ENCODE results near the gene IPO9.

Gene IPO9

DNA sequence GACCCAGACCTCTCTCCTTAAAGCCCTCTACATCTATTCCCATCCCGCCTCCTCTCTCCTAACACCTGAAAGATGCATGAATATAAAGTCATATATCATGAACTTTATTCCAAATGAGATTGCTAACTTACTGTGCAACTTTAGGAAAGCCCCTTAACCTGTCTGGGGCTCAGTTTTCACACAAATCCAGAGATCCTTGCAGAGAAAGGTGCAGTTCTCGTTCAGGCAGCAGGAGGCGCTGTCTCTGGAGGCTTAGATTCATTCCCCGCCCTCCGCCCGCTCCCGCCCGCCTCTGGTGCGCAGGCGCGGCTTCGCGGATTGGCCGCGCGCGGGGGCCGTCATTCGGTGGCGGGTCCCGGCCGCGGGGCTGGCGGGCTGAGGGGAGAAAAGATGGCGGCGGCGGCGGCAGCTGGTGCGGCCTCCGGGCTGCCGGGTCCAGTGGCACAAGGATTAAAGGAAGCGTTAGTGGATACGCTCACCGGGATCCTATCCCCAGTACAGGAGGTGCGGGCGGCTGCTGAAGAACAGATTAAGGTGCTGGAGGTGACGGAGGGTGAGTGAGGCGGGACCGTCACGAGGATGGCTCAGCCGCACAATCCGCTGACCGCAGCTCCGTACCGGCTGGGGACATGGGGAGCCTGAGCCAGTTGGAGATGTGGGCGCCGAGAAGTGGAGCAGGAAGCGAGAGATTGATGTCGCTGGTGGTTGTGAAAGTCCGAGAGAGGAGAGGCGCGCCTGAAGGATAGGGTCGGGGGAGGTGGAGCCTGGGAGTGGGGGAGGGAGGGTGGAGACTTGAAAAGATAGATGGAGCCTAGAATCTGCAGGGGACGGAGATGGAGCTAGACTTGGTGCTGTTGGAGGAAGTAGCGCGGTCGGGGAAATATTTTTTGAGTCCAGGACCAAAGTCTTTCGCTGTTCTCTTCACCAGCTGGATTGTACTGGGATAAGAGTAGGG, at the start of gene IPO9:
IPO9 (plus strand) TSS at position 338 of the 955 bp plus-strand sequence; CDS start at position 391, 53 bp downstream.
- in situ Hi-C loops (cut with MboI; ENCODE audit: low sequenced_read_pairs), result no loop called here

DNA sequence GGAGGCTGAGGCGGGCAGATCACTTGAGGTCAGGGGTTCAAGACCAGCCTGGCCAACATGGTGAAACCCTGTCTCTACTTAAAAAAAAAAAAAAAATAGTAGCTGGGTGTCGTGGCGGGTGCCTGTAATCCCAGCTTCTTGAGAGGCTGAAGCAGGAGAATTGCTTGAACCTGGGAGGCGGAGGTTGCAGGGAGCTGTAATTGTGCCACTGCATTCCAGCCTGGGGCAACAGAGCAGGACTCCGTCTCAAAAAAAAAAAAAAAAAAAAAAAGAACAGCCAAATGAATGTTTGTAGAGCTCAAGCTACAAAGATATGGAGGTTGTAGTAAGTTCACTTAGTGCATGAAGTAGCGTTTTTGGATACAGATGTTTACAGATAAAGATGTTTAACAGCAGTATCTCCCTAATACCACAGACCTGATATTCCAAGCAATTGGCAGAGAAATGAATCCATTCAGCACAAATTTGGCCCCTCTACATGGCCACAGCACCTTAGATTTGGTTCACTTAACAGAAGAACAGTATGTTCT, 49.5 kb upstream of the IPO9 start:
- in situ Hi-C loops (cut with MboI; ENCODE audit: low sequenced_read_pairs), result no loop called here

DNA sequence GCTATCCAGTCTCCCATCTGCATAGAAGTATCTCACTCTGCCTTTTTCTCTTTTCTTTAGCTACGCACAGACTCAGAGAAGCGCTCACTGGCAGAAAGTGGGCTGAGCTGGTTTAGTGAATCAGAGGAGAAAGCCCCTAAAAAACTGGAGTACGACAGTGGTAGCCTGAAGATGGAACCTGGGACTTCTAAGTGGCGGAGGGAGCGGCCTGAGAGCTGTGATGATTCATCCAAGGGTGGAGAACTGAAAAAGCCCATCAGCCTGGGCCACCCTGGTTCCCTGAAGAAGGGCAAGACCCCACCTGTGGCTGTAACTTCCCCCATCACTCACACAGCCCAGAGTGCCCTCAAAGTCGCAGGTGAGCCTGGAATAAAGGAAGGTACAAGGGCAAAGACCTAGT, 48.0 kb upstream of the IPO9 start:
- in situ Hi-C loops (cut with MboI; ENCODE audit: low sequenced_read_pairs), result no loop called here

DNA sequence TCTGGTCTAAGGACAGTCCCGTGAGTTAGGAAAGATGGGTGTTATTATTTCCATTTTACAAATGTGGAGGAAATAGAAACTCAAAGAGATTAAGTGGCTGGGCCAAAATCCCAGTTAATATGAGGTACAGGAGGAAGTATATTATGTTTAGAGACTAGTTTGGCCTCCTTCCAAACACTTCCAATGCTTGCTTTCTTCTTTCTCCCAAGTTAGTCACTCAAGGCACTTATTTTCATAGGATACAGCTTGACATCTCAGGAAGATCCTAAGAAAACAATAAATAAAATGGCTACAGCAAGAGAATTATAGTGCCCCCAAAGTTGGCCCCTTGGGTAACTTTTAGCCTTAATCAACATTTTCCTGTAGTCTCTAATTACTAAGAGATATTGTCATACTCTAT, 47.5 kb upstream of the IPO9 start:
- in situ Hi-C loops (cut with MboI; ENCODE audit: low sequenced_read_pairs), result no loop called here

DNA sequence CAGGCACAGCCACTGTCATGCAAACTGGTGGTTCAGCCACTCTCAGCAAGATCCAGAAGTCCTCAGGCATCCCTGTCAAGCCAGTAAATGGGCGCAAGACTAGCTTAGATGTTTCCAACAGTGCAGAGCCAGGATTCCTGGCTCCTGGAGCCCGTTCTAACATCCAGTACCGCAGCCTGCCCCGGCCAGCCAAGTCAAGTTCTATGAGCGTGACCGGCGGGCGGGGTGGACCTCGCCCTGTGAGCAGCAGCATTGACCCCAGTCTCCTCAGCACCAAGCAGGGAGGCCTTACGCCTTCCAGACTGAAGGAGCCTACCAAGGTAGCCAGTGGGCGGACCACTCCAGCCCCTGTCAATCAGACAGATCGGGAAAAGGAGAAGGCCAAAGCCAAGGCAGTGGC, 46.6 kb upstream of the IPO9 start:
- in situ Hi-C loops (cut with MboI; ENCODE audit: low sequenced_read_pairs), result no loop called here

DNA sequence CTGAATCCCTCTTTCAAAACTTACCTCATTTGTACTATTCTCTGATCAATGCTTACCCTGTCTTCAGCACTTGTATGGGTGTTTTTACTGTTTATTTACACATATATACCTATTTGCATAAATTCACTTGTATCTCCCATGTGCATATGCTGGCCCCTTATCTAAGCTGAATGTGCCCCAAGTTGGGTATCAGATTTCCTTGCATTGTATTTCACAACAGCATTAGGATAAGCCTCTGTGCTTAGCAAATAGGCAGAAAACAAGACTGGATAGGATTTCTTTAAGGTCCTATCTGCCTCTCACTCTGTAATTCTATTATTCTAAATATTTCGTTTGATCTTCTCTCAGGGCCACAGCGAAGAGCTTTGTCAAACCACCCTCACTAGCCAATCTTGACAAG, 45.9 kb upstream of the IPO9 start:
- in situ Hi-C loops (cut with MboI; ENCODE audit: low sequenced_read_pairs), result no loop called here

DNA sequence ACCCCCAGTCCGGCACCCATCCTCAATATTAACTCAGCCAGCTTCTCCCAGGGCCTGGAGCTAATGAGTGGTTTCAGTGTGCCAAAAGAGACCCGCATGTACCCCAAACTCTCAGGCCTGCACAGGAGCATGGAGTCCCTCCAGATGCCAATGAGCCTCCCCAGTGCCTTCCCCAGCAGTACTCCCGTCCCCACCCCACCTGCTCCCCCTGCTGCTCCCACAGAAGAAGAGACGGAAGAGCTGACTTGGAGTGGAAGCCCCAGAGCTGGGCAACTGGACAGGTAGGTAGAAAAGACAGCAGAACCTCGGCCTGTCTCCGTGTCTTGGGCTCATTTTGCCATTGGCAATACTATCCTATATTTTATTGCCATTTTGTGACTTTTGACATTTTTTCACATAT, 45.4 kb upstream of the IPO9 start:
- in situ Hi-C loops (cut with MboI; ENCODE audit: low sequenced_read_pairs), result no loop called here

DNA sequence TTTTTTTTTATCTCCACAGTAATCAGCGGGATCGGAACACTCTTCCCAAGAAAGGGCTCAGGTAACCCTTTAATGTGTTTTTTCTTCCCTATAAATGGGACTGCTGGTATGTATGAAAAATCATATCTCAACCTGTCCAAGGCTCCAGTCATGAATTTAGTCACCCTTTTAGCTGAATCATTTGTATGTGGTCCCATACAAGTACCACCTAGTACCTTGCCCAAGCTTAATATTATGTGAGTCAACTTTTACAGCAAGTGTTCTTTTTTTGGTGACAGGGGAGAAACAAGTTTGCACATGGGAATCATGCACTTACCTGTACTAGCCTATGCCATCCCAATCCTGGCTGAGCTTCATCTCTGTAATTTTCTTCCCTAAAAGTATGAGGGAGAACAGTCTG, 43.7 kb upstream of the IPO9 start:
- in situ Hi-C loops (cut with MboI; ENCODE audit: low sequenced_read_pairs), result no loop called here

DNA sequence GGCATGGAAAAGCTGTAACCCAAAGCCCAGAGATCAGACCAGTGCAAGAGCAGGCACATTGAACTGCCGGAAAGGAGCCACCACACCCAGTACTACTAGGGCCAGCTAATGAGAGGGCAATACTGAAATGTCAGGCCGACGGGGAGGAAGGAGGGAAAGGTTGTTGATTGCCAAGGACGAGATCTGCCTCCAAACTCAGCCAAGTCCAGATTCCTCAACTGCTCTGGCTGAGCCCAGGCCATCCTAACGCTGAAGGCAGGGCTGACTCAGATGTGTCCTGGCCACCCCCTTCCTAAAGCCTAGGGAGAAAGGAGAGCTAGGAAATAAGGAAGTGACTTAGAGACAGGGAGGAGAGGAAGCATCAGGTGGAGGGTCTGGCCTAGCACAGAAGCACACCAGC, 42.1 kb upstream of the IPO9 start:
- in situ Hi-C loops (cut with MboI; ENCODE audit: low sequenced_read_pairs), result no loop called here

DNA sequence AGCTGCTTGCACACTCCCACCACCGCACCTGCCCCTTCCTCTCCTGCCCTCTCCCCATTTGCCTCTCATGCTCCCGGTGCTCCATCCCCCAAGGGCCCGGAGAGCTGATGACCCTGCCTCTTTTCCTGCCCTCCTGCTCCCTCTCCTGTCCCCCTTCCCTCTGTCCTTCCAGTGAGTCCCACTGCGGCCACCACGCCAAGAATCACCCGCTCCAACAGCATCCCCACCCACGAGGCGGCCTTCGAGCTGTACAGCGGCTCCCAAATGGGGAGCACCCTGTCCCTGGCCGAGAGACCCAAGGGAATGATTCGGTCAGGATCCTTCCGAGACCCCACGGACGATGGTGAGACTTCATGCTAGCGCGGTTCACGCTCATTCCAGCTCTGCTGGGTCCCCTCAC, 40.7 kb upstream of the IPO9 start:
- in situ Hi-C loops (cut with MboI; ENCODE audit: low sequenced_read_pairs), result no loop called here

DNA sequence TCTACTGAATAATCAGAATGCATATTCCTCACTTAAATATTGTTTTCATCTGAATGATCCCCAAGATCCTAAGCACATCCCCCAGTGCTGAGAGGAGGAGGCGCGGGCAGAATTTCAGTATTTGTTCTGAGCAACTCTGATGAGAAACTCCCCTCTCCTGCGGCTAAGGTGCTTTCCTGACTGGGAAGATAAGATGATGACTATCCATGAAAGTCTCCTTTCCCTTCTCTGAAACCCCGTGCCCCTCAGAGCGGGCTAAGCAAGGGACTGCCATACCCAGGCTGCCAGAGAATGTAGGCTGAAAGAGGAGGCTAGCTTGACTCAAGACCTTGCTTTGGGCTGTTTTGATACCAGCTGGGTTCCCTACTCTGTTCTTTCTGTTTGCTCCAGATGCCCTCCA, 39.7 kb upstream of the IPO9 start:
- in situ Hi-C loops (cut with MboI; ENCODE audit: low sequenced_read_pairs), result no loop called here

DNA sequence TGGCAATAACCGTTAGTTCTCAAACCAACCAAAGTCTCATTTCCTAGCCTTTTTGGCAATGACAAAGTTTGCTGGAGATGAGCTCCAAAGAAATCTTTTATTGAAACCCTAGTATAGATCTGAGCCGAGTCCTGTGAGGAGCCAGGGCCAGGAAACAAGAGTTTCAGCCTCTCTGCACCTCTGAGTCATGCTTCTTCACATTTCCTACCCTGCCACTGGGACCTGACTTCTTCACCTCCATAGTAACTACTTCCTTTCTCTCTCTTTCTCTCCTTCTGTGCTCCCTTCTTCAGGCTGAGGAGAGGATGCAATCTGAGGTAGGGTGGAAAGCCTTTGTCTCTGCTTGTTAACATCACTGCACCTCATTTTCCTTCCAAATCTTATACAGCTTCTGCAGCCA, 38.7 kb upstream of the IPO9 start:
- in situ Hi-C loops (cut with MboI; ENCODE audit: low sequenced_read_pairs), result no loop called here

DNA sequence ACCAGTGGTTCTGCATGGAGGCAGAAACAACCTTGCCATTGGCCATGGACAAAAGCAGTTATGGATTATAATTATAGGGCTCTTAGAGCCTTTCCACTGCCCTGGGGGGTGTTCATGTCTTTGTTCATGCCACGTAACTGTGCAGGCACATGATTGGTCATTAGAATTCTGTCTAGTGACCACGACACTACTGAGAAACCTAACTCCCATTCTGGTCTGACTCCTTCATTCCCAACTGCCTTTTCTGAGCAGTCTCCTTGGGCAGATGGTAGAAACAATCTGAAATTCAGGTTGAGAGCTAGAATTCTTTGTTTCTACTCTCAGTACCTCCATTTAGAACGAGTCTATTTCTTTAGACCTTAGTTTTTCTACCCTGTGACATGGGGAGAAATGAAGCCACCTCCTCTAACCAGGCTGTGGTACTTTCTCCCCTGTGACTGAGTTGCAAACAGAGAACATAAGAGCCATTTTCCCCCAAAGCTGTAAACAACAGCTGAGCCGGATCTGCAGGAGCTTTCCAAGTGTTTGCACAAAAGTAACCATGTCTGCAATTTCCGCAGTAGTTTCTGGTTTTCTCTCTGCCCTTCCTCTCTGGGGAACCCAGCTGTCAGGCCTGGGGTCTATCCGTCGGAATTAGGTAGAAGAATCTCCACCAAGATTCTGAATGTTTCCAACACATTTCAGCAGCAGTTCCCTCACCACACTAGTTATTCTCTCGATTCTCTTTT, 37.7 kb upstream of the IPO9 start:
- in situ Hi-C loops (cut with MboI; ENCODE audit: low sequenced_read_pairs), result no loop called here

DNA sequence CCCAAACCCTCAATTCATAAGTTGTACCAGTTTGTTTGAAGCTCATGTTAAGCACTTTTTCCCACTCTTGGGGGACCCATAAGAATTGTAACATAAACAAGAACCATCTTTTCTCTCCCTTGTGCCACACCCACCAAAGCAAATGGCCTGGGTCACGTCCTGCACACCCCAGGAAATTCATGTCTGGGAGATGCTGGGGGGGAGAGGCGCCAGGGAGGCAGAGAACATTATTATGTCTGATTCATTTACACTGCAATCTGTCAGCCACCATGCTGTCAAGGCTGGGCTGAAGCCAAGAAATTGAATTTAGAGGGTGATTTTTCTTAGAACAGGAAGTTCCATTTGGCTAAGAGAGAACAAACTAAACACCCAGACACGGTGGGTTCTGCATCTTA, 37.2 kb upstream of the IPO9 start:
- in situ Hi-C loops (cut with MboI; ENCODE audit: low sequenced_read_pairs), result no loop called here

DNA sequence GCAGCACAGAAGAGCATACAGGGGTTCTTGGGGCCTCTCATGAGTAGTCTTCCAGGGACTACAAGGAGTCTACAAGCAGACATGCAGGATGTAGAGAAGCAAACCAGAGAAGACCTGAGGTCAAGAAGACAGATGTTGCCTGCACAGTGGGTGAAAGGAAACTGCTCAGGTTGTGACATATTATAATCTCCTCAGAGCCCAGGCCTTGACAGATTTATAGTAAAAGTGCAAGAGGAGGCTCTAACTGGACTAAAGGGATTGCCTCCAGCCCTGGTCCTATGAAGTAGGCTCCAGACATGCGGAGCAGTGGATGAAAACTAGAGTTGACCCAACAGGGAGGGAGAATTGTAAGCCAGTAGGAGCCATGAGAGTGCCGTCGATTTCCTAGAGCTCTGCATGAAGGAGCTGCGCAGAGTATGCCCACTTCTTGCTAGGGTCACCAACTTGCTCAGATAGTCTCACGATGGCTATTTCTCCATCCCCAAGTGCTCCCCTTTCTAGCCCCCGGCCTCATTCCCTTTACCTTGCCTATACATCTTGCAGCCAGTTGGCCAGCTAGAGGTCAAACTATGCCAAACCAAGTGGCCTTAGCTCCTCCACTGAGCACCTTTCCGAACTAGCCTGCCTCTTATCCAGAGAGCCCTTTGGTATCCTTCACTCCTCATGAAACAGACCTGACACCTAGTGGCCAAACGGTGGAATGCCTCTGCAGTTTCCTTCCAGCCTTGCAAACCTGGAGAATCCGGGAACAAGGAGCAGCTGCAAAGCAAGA, 36.2 kb upstream of the IPO9 start:
- in situ Hi-C loops (cut with MboI; ENCODE audit: low sequenced_read_pairs), result no loop called here

DNA sequence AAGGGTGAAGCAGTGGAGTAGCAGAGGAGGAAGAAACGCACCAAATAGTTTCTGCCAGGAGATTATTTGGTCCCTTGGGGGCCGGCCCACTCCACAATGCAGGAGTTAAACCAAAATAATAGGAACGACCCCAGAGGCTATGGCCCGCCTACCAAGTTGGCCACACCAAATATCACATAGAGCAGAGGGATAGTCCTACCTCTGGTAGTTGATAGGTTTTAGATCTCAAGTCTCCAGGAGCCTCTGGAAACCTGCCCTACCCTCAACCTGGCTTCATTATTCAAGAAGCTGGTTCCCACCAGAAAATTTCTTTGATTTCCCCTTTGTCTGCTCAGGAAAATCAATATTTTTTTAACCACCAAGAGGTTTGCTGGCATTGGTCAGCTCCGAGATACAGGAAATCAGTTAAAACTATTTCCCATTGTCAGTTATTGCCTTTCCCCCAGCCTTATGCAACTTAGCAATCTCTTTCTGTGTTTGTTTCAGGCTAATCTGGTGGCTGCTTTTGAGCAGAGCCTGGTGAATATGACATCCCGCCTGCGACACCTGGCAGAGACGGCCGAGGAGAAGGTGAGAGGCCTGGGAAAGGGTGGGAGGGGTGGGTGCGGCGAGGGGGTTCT, 35.5 kb upstream of the IPO9 start:
- in situ Hi-C loops (cut with MboI; ENCODE audit: low sequenced_read_pairs), result no loop called here

DNA sequence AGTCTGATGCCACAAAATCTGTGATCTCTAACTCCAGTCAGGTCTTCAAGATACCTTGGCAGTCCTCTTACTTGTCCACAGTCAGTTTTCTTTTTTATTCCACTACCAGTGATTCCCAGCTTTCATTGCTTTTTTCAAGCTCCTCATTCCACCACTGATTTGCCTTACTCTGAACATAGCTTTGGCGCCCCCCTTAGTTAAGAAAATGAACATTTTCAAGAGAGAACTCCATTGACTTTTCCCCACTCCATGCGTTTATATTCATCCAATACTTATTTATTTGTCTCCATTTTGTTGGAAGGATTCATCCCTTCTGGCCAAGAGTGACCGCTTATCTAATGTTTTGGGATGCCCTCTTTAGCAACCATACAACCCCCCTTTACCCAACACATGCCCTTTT, 33.9 kb upstream of the IPO9 start:
- in situ Hi-C loops (cut with MboI; ENCODE audit: low sequenced_read_pairs), result no loop called here

DNA sequence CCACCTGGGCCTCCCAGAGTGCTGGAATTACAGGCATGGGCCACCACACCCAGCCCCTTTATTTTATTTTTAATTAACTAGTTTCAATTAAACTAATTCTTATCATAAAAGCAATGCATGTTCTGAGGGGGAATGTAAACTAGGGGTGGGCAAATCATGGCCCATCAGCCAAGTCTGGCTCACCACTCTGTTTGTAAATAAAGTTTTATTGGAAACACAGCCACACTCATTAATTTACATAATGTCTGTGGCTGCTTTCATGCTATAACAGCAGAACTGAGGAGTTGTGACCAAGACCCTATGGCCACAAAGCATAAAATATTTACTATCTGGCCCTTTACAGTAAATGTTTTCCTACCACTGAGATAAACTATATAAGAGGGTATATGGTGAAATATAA, 28.7 kb upstream of the IPO9 start:
- in situ Hi-C loops (cut with MboI; ENCODE audit: low sequenced_read_pairs), result loop anchor here (25.0 kb wide), 1 partner anchor 238 kb away; no protein-coding TSS in a partner anchor

DNA sequence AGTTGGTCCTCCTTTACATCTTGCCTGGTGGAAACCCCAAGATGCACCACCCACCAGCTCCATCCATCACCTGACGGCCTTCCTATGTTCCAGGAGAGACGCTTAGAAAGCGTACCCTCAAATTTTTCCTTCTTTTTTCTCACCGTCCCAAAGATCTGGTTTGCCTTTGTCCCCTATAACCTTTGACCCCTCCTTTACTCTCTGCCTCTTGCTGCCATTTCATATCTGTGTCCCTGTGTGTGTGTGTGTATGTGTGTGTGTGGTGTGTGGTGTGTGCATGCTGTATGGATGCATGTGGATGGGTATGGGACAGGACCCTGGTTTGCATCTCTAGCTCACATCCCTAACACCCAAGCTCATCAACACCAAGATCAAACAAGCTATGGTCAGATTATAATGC, 22.2 kb upstream of the IPO9 start:
- in situ Hi-C loops (cut with MboI; ENCODE audit: low sequenced_read_pairs), result loop anchor here (25.0 kb wide), 1 partner anchor 244 kb away; no protein-coding TSS in a partner anchor

DNA sequence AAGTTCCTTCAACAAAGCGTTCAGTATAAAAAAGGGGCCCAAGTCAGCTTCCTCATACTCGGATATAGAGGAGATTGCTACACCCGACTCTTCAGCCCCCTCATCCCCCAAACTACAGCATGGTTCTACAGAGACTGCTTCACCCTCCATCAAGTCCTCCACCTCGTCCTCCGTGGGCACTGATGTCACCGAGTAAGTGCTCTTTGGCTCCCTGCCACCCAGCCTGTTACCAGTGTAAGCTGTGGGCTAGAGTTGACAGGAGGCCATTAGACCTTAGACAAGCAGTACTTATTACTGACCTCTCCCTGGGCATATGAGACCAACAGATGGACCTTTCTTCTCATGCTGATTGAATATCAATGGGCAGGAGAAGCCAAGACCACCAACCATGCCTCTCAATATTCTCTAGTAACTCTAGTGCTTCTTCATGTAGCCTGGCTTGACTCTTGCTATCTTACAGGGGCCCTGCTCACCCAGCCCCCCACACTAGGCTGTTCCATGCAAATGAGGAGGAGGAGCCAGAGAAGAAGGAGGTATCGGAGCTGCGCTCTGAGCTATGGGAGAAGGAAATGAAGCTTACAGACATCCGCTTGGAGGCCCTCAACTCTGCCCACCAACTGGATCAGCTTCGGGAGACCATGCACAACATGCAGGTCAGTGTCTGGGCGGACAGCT, 20.9 kb upstream of the IPO9 start:
- in situ Hi-C loops (cut with MboI; ENCODE audit: low sequenced_read_pairs), result loop anchor here (25.0 kb wide), 1 partner anchor 246 kb away; no protein-coding TSS in a partner anchor

All from HL-60/S4 treated with retinoic acid at 250 ng/mL for 4 days and 3 days (cell line).